H1 (cell line): ENCODE data around the gene HPGDS. TPM values are rescaled to one million over a fixed set of nuclear protein-coding genes. Genes with fewer than 3 reads are reported as not detected.

ENCODE experiments used
- CTCF ChIA-PET: fragments of 300-600 bp; sonication (Branson Sonifier 250); formaldehyde crosslinking; loops from one replicate; lab custom pipeline; 2021; ENCODE audit not compliant: partially characterized antibody; lab: Charles Lee
- POLR2A ChIA-PET: fragments of 300-600 bp; sonication (Branson Sonifier 250); formaldehyde crosslinking; loops from one replicate; lab custom pipeline; 2021; ENCODE audit warnings: inconsistent platforms; ENCODE audit not compliant: partially characterized antibody; lab: Charles Lee
- DNase-seq, 2 experiments: peaks; one replicate each; pipeline versions ENCODE4 v3.0.0 to v3.0.0-alpha.2; 2010 to 2022; ENCODE audit warnings: low spot score in 2 of 2, low read depth in 1 of 2, mixed read lengths in 1 of 2
- FAIRE-seq: peaks from 2 replicates; lab custom pipeline; 2011; peaks lifted over from hg19 to GRCh38; lab: Jason Lieb, UNC
- H2AFZ ChIP-seq: 2 replicates; pipeline ENCODE4 v1.8.1; 2012; ENCODE audit warnings: low read length, inconsistent platforms
- H2AK5ac ChIP-seq: 2 replicates; pipeline ENCODE4 v1.6.1; 2013; ENCODE audit warnings: low read depth, low read length
- H2BK120ac ChIP-seq: replicated peaks from 2 replicates; pipeline ENCODE3; 2013; ENCODE audit warnings: low read depth, low read length, inconsistent platforms
- H2BK12ac ChIP-seq: 2 replicates; pipeline ENCODE4 v1.6.1; 2013; ENCODE audit warnings: low read depth, low read length
- H2BK15ac ChIP-seq: 2 replicates; pipeline ENCODE4 v1.6.1; 2013; ENCODE audit warnings: low read length
- H2BK20ac ChIP-seq: 2 replicates; pipeline ENCODE4 v1.6.1; 2013; ENCODE audit warnings: low read length
- H2BK5ac ChIP-seq: 2 replicates; pipeline ENCODE4 v1.6.1; 2013; ENCODE audit warnings: low read depth, low read length
- H3K14ac ChIP-seq: 2 replicates; pipeline ENCODE4 v1.6.1; 2013; ENCODE audit warnings: inconsistent platforms; ENCODE audit not compliant: insufficient read length
- H3K18ac ChIP-seq: 2 replicates; pipeline ENCODE4 v1.6.1; 2013; ENCODE audit warnings: low read length; ENCODE audit errors: extremely low read depth
- H3K23ac ChIP-seq: 2 replicates; pipeline ENCODE4 v1.6.1; 2013; ENCODE audit warnings: inconsistent platforms; ENCODE audit not compliant: insufficient read length
- H3K23me2 ChIP-seq: 2 replicates; pipeline ENCODE4 v1.6.1; 2013; ENCODE audit warnings: low read depth, low read length
- H3K27ac ChIP-seq: 2 replicates; pipeline ENCODE4 v1.6.1; 2011; ENCODE audit warnings: low read depth, low read length, inconsistent platforms
- H3K27me3 ChIP-seq, 4 experiments: replicated peaks in 1 of 4; 1 replicate in 1 of 4; 2 replicates in 3 of 4; pipeline versions ENCODE4 v1.6.1 to v1.8.1; 2011 to 2013; ENCODE audit warnings: low read length in 3 of 4, mild to moderate bottlenecking in 3 of 4, inconsistent platforms in 2 of 4, mixed read lengths in 2 of 4, moderate library complexity in 1 of 4; ENCODE audit not compliant: control insufficient read depth in 3 of 4, insufficient read depth in 3 of 4; ENCODE audit errors: extremely low read depth in 1 of 4
- H3K36me3 ChIP-seq, 4 experiments: 2 replicates each; pipeline versions ENCODE4 v1.6.1 to v1.8.1; 2011 to 2013; ENCODE audit warnings: mild to moderate bottlenecking in 4 of 4, low read length in 3 of 4, moderate library complexity in 2 of 4, control low read depth in 1 of 4, inconsistent platforms in 1 of 4; ENCODE audit not compliant: insufficient read depth in 4 of 4, control insufficient read depth in 2 of 4
- H3K4ac ChIP-seq: replicated peaks from 2 replicates; pipeline ENCODE3; 2013; ENCODE audit warnings: low read length, low read depth, mixed read lengths, inconsistent platforms; ENCODE audit not compliant: insufficient read length
- H3K4me1 ChIP-seq, 4 experiments: replicated peaks in 1 of 4; 1 replicate in 1 of 4; 2 replicates in 3 of 4; pipeline versions ENCODE4 v1.6.1 to v1.8.1; 2011 to 2013; ENCODE audit warnings: low read length in 3 of 4, inconsistent platforms in 2 of 4, mixed read lengths in 1 of 4; ENCODE audit not compliant: insufficient read depth in 4 of 4, control insufficient read depth in 3 of 4
- H3K4me2 ChIP-seq, 2 experiments: 2 replicates each; pipeline versions ENCODE4 v1.6.1 to v1.8.1; 2011 to 2013; ENCODE audit warnings: low read depth in 2 of 2, low read length in 2 of 2, control low read depth in 1 of 2, inconsistent platforms in 1 of 2, mild to moderate bottlenecking in 1 of 2; ENCODE audit not compliant: insufficient read depth in 1 of 2
- H3K4me3 ChIP-seq, 4 experiments: fragments of 200-600, 300-600 bp in 1 of 4; sonication (generic), shearing (Covaris generic), sonication (Bioruptor Twin) in 1 of 4; 2 replicates each; pipeline versions ENCODE4 v1.5.1 to v1.8.1; 2011 to 2016; ENCODE audit warnings: low read length in 4 of 4, low read depth in 3 of 4, control low read depth in 2 of 4, inconsistent platforms in 2 of 4, mild to moderate bottlenecking in 2 of 4, mixed read lengths in 1 of 4, moderate library complexity in 1 of 4; ENCODE audit not compliant: insufficient read depth in 2 of 4; ENCODE audit errors: extremely low read depth in 1 of 4
- H3K56ac ChIP-seq: replicated peaks from 2 replicates; pipeline ENCODE3; 2013; ENCODE audit warnings: low read depth, mild to moderate bottlenecking, mixed read lengths, low read length, inconsistent platforms; ENCODE audit not compliant: insufficient read length
- H3K79me1 ChIP-seq: 2 replicates; pipeline ENCODE4 v1.6.1; 2013; ENCODE audit warnings: low read depth, low read length, control low read depth
- H3K79me2 ChIP-seq, 2 experiments: 2 replicates each; pipeline versions ENCODE4 v1.6.1 to v1.8.1; 2012 to 2013; ENCODE audit warnings: low read length in 2 of 2, mild to moderate bottlenecking in 2 of 2, inconsistent platforms in 1 of 2; ENCODE audit not compliant: insufficient read depth in 2 of 2, control insufficient read depth in 1 of 2
- H3K9ac ChIP-seq, 4 experiments: replicated peaks in 1 of 4; 1 replicate in 1 of 4; 2 replicates in 3 of 4; pipeline versions ENCODE4 v1.6.1 to v1.8.1; 2011 to 2013; ENCODE audit warnings: low read depth in 3 of 4, low read length in 3 of 4, control low read depth in 2 of 4, mild to moderate bottlenecking in 2 of 4, moderate library complexity in 2 of 4, inconsistent platforms in 1 of 4; ENCODE audit errors: extremely low read depth in 1 of 4
- H3K9me3 ChIP-seq, 2 experiments: 2 replicates each; pipeline versions ENCODE4 v1.6.1 to v1.8.1; 2012 to 2013; ENCODE audit warnings: mild to moderate bottlenecking in 2 of 2, moderate library complexity in 2 of 2, control low read depth in 1 of 2, inconsistent platforms in 1 of 2, low read depth in 1 of 2, low read length in 1 of 2, mixed read lengths in 1 of 2; ENCODE audit not compliant: insufficient read depth in 2 of 2
- H4K20me1 ChIP-seq, 2 experiments: replicated peaks in 1 of 2; 2 replicates each; pipeline versions ENCODE3 to v1.8.1; 2011 to 2013; ENCODE audit warnings: inconsistent platforms in 2 of 2, low read length in 2 of 2, mild to moderate bottlenecking in 1 of 2; ENCODE audit not compliant: insufficient read depth in 2 of 2, control insufficient read depth in 1 of 2
- H4K5ac ChIP-seq: 2 replicates; pipeline ENCODE4 v1.6.1; 2013; ENCODE audit warnings: low read length, low read depth, mixed read lengths, inconsistent platforms; ENCODE audit not compliant: insufficient read length
- H4K8ac ChIP-seq: 2 replicates; pipeline ENCODE4 v1.8.0; 2013; ENCODE audit warnings: mild to moderate bottlenecking, moderate library complexity, low read length, inconsistent platforms; ENCODE audit not compliant: insufficient read depth; ENCODE audit errors: extremely low read depth
- H4K91ac ChIP-seq: replicated peaks from 2 replicates; pipeline ENCODE3; 2013; ENCODE audit warnings: low read length, mixed read lengths, inconsistent platforms; ENCODE audit not compliant: insufficient read length
- BRCA1 ChIP-seq: IDR thresholded peaks from 2 replicates; pipeline ENCODE4 v1.6.1; 2012; ENCODE audit warnings: low read depth, low read length, improper control_type of control experiment
- GTF2F1 ChIP-seq: IDR thresholded peaks from 2 replicates; pipeline ENCODE4 v1.6.1; 2012; ENCODE audit warnings: low read depth, low read length, improper control_type of control experiment, borderline replicate concordance
- HDAC2 ChIP-seq, 2 experiments: fragments of 300-600 bp in 1 of 2; sonication (generic) in 1 of 2; IDR thresholded peaks; 2 replicates each; pipeline ENCODE4 v1.6.1; 2011 to 2012; ENCODE audit warnings: low read depth in 2 of 2, low read length in 2 of 2, mild to moderate bottlenecking in 2 of 2, moderate library complexity in 2 of 2, borderline replicate concordance in 1 of 2, inconsistent platforms in 1 of 2
- MAFK ChIP-seq: IDR thresholded peaks from 2 replicates; pipeline ENCODE4 v1.6.1; 2012; ENCODE audit warnings: low read depth, mild to moderate bottlenecking, improper control_type of control experiment, low read length
- POLR2AphosphoS5 ChIP-seq: IDR thresholded peaks from 2 replicates; pipeline ENCODE4 v1.6.1; 2011; ENCODE audit warnings: low read depth, low read length
- RAD21 ChIP-seq, 2 experiments: IDR thresholded peaks in 1 of 2; conservative IDR thresholded peaks in 1 of 2; 2 replicates each; pipeline ENCODE4 v1.6.1; 2011; ENCODE audit warnings: low read depth in 2 of 2, low read length in 2 of 2, improper control_type of control experiment in 1 of 2, inconsistent platforms in 1 of 2, mild to moderate bottlenecking in 1 of 2, moderate library complexity in 1 of 2
- TAF7 ChIP-seq: optimal IDR thresholded peaks from 2 replicates; pipeline ENCODE3; 2011; ENCODE audit warnings: low read depth, mild to moderate bottlenecking, inconsistent platforms, low read length, moderate library complexity, borderline replicate concordance
- WGBS, 2 experiments: shearing (Covaris generic) in 1 of 2; methylation state at CpG; one replicate each; pipeline versions ENCODE4 v1.1.6 to v1.1.7; 2013 to 2015; ENCODE audit warnings: low lambda C conversion rate in 2 of 2, mixed read lengths in 2 of 2, inconsistent platforms in 1 of 2, low coverage in 1 of 2, missing lambda C conversion rate in 1 of 2; ENCODE audit not compliant: insufficient replicate concordance in 2 of 2, insufficient coverage in 1 of 2, insufficient read length in 1 of 2; ENCODE audit errors: extremely low coverage in 1 of 2, missing lambda C conversion rate in 1 of 2; 5-methylcytosine and 5-hydroxymethylcytosine counted together
- polyA plus RNA-seq, 7 experiments: library from polyadenylated mRNA; depleted of rRNA in 3 of 7; stranded (reverse) in 5 of 7; unstranded in 2 of 7; fragments of >200 nt in 5 of 7; fragments of 200-250 nt in 2 of 7; gene quantifications; 1 replicate in 5 of 7; 2 replicates in 1 of 7; 4 replicates in 1 of 7; pipeline versions ENCODE4 v1.2.1 to v1.2.3, GENCODE V29; 2011 to 2013; ENCODE audit warnings: missing spikeins in 2 of 7, mixed read lengths in 2 of 7
- total RNA-seq: library from RNA; stranded (reverse); fragmentation: NEBNext Ultra II Directional; extraction: Animal tissue kit (Norgen Biotek cat#: 25700); gene quantifications from 2 replicates; pipeline ENCODE4 v1.2.1, GENCODE V29; 2021
- TF ChIP-seq, protein P1 (sequence below), 3 experiments: IDR thresholded peaks; 1 replicate in 2 of 3; 2 replicates in 1 of 3; pipeline versions ENCODE4 v1.5.1 to v1.6.1; 2011; ENCODE audit warnings: low read length in 3 of 3, mild to moderate bottlenecking in 3 of 3, inconsistent platforms in 2 of 3, low read depth in 1 of 3, moderate library complexity in 1 of 3; ENCODE audit not compliant: insufficient read depth in 1 of 3; ENCODE audit errors: control extremely low read depth in 1 of 3

Gene HPGDS
- total and polyA plus RNA-seq, 2 of the 8 experiments (the other 6 are each of a cell fraction or from before 2014, with no cell fraction given), result not detected

DNA sequence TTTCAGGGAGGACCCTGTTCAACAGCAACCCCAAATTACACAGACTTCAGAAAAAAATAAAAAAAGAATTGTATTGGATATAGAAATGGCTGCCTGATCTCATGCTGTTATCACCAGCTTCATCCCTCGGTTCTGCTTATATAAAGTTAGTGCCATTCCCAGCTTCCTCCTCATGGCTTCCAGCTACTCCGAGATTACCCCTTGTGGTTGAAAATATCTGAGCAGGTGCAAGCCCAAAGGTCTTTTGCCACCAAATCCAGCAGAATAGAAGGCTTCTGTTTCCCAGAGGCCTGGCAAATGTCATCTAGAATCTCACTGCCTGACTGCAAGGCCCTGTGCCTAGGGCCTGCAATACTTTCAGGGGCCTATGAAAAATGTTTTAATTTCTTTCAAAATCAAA is 13.8 kb upstream of the HPGDS start:
- no peaks in the 10 kb centered on the region for H4K20me1 ChIP-seq
- no peak overlapping the region for H3K14ac ChIP-seq
- no peak overlapping the region for H3K18ac ChIP-seq
- no peak overlapping the region for H4K8ac ChIP-seq
- TF ChIP-seq TAF7, result no peak
- no peak for TF ChIP-seq MAFK
- TF ChIP-seq HDAC2 (IDR thresholded peaks at IDR 0.05; ENCODE audit: borderline replicate concordance in 1 of 2, low read depth in 2 of 2, low read length in 2 of 2), result no peak
- TF ChIP-seq BRCA1, result no peak
- TF ChIP-seq RAD21 (IDR thresholded peaks at IDR 0.05 in 1 of 2, conservative IDR thresholded peaks at IDR 0.05 in 1 of 2; ENCODE audit: low read depth in 2 of 2, low read length in 2 of 2), result 0 out of 4 replicates have a peak, but pooled peaks of 1 of the 2 experiments have one; percentile 0
- TF ChIP-seq, protein P1, sequence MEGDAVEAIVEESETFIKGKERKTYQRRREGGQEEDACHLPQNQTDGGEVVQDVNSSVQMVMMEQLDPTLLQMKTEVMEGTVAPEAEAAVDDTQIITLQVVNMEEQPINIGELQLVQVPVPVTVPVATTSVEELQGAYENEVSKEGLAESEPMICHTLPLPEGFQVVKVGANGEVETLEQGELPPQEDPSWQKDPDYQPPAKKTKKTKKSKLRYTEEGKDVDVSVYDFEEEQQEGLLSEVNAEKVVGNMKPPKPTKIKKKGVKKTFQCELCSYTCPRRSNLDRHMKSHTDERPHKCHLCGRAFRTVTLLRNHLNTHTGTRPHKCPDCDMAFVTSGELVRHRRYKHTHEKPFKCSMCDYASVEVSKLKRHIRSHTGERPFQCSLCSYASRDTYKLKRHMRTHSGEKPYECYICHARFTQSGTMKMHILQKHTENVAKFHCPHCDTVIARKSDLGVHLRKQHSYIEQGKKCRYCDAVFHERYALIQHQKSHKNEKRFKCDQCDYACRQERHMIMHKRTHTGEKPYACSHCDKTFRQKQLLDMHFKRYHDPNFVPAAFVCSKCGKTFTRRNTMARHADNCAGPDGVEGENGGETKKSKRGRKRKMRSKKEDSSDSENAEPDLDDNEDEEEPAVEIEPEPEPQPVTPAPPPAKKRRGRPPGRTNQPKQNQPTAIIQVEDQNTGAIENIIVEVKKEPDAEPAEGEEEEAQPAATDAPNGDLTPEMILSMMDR (IDR thresholded peaks at IDR 0.05; ENCODE audit: control extremely low read depth in 1 of 3, insufficient read depth in 1 of 3, low read depth in 1 of 3, low read length in 3 of 3), result peak in 1 of 3 experiments; percentile 18; a peak in 1 of 4 replicates
- no peak for TF ChIP-seq GTF2F1
- TF ChIP-seq POLR2AphosphoS5, result no peak
- no peak overlapping the region for H3K27ac ChIP-seq
- H3K9ac ChIP-seq, result no peak overlapping the region
- H3K23ac ChIP-seq, result no peak overlapping the region
- no peak overlapping the region for H4K91ac ChIP-seq
- ChIA-PET POLR2A (interaction anchor here (0.5 kb wide), 1 partner anchor 284 kb away, joined by 3 read pairs; no protein-coding TSS in a partner anchor), CTCF (interaction anchor here (0.8 to 1.9 kb wide), 2 partner anchors 12 to 20 kb away, joined by 5 to 7 read pairs; no protein-coding TSS in a partner anchor)
- no peak overlapping the region for H3K56ac ChIP-seq
- H3K23me2 ChIP-seq, result no peaks in the 10 kb centered on the region
- no peak overlapping the region for H2AK5ac ChIP-seq
- no peak overlapping the region for H3K4me2 ChIP-seq
- no peak overlapping the region for H4K5ac ChIP-seq
- H2BK12ac ChIP-seq, result no peak overlapping the region
- no peak overlapping the region for H2AFZ ChIP-seq
- no peaks in the 10 kb centered on the region for H3K27me3 ChIP-seq
- WGBS, 2 experiments, result 83% methylated on average over 2 of the region's 2 CpGs; no CpG with 5 or more reads in 1 of the 2 experiments
- no peak overlapping the region for H2BK5ac ChIP-seq
- H3K4me1 ChIP-seq, result no peaks in the 10 kb centered on the region
- no peak for DNase-seq
- H2BK15ac ChIP-seq, result no peak overlapping the region
- no peaks in the 10 kb centered on the region for H3K9me3 ChIP-seq
- no peaks in the 10 kb centered on the region for H3K79me1 ChIP-seq
- H3K79me2 ChIP-seq, result no peaks in the 10 kb centered on the region
- H3K36me3 ChIP-seq, result no peaks in the 10 kb centered on the region
- FAIRE-seq, result no peak
- no peak overlapping the region for H2BK120ac ChIP-seq
- H2BK20ac ChIP-seq, result no peak overlapping the region
- no peak overlapping the region for H3K4ac ChIP-seq
- H3K4me3 ChIP-seq, result no peak overlapping the region
